NCI-H446 (cell line): ENCODE measurements around the gene AARS1.
"Not testable (repeated sequence)": the region's sequence is repeated elsewhere in the genome, so short reads cannot be mapped to it uniquely, and the experiment has no call there.

Experiments used
- DNase-seq, 2 experiments: peaks; one replicate each; lab custom pipeline; 2025; lab: John Stamatoyannopoulos, UW

The AARS1 gene

GRCh38 chr16:70224645-70225044 is 64.7 kb downstream of the AARS1 start:
- not testable (repeated sequence) for DNase-seq

GRCh38 chr16:70223971-70224513 is 65.3 kb downstream of the AARS1 start:
- not testable (repeated sequence) for DNase-seq

- DNase-seq, result not testable (repeated sequence)
Observed at GRCh38 chr16:70223216-70223615, 66.1 kb downstream of the AARS1 start.

- not testable (repeated sequence) for DNase-seq
Observed at GRCh38 chr16:70222574-70222973, 66.7 kb downstream of the AARS1 start.

- not testable (repeated sequence) for DNase-seq
Observed at GRCh38 chr16:70218586-70218985, 70.7 kb downstream of the AARS1 start.

GRCh38 chr16:70206382-70206781 is 82.9 kb downstream of the AARS1 start:
- DNase-seq, result not testable (repeated sequence)

- DNase-seq, result not testable (repeated sequence)
Observed at GRCh38 chr16:70204668-70205405, 84.5 kb downstream of the AARS1 start.

- not testable (repeated sequence) for DNase-seq
Observed at GRCh38 chr16:70204010-70204409, 85.3 kb downstream of the AARS1 start.

- DNase-seq, result not testable (repeated sequence)
Observed at GRCh38 chr16:70203508-70203907, 85.8 kb downstream of the AARS1 start.
